ENCODE measurements around the gene PKHD1. TPM values are rescaled to one million over a fixed set of nuclear protein-coding genes. Genes with fewer than 3 reads are reported as not detected.

PKHD1 gene
- total and polyA plus RNA-seq, 2 of the 13 experiments (the other 11 are each of a cell fraction or from before 2014, with no cell fraction given): 0.01 to 0.13 TPM

DNA sequence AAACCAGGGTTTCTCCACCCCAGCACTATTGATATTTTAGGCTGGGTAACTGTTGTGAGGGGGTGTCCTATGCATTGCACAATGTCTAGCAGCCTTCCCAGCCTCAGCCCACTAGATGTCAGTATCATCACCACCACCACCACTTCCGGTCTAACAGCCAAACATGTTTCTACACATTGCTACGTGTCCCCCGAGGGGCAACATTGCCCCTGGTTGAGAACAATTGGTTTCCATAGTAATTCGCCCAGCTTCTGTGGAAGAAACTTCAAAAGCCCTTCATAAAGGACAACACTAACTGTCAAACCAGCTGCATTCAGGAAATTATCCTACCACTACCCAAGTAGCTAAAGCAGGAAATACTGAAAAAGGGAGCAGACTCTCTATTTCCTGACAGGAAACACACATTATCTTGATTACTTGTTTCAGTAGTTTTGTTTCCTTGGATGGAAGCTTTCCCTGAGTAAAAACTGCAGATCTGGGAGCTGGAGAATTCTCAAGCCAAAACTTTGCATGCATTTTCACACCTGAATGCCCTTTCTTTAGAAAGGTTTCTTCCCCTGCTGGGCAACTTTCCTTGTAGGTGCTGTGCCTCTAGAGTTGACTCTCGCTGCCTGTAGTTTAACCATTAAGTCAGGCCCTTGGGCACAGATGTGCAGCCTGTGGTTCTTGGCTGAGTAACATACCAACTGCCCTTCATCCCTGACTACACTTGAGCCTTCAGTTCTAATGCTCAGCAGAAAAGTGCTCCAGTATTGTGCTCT is 23.6 kb downstream of the PKHD1 start (continued):
- TF ChIP-seq CREB1 (IDR thresholded peaks at IDR 0.05) (0 out of 2 replicates have a peak, but pooled peaks have one; percentile 15), CREB1 (CRISPR knock-in tag; IDR thresholded peaks at IDR 0.05) (no peak; the same call in 1 of the 2 replicates), ZNF740 (CRISPR knock-in tag; IDR thresholded peaks at IDR 0.05) (peak; percentile 71; the same call in 1 of the 2 replicates), TBX2 (CRISPR knock-in tag; IDR thresholded peaks at IDR 0.05; ENCODE audit: borderline replicate concordance) (no peak), ZMYM4 (CRISPR knock-in tag; IDR thresholded peaks at IDR 0.05) (peak; percentile 78), WIZ (CRISPR knock-in tag; IDR thresholded peaks at IDR 0.05) (peak; percentile 87; the same call in 1 of the 2 replicates), HOXA3 (CRISPR knock-in tag; IDR thresholded peaks at IDR 0.05) (peak; percentile 11; the same call in 1 of the 2 replicates), ATF1 (CRISPR knock-in tag; IDR thresholded peaks at IDR 0.05) (peak; percentile 41; the same call in 1 of the 2 replicates), ZNF615 (CRISPR knock-in tag; IDR thresholded peaks at IDR 0.05; ENCODE audit: borderline replicate concordance) (no peak), GABPB1 (CRISPR knock-in tag; IDR thresholded peaks at IDR 0.05) (peak; percentile 89), ETV5 (CRISPR knock-in tag; IDR thresholded peaks at IDR 0.05; ENCODE audit: borderline replicate concordance) (peak; percentile 72), MIER2 (CRISPR knock-in tag; IDR thresholded peaks at IDR 0.05) (peak; percentile 48; the same call in 1 of the 2 replicates), ZBTB4 (CRISPR knock-in tag; IDR thresholded peaks at IDR 0.05; ENCODE audit: borderline replicate concordance) (no peak), DR1 (CRISPR knock-in tag; IDR thresholded peaks at IDR 0.05) (peak; percentile 23; the same call in 1 of the 2 replicates), MAX (IDR thresholded peaks at IDR 0.05) (peak; percentile 30; the same call in 1 of the 2 replicates), STAG1 (CRISPR knock-in tag; IDR thresholded peaks at IDR 0.05) (peak; percentile 40), SALL1 (CRISPR knock-in tag; IDR thresholded peaks at IDR 0.05) (no peak), CEBPG (CRISPR knock-in tag; IDR thresholded peaks at IDR 0.05) (peak; percentile 93), HOXA7 (CRISPR knock-in tag; IDR thresholded peaks at IDR 0.05) (no peak), EHMT2 (IDR thresholded peaks at IDR 0.05; ENCODE audit: borderline replicate concordance, low read depth, low read length) (0 out of 2 replicates have a peak, but pooled peaks have one; percentile 63)
- TF ChIP-seq, protein P1, sequence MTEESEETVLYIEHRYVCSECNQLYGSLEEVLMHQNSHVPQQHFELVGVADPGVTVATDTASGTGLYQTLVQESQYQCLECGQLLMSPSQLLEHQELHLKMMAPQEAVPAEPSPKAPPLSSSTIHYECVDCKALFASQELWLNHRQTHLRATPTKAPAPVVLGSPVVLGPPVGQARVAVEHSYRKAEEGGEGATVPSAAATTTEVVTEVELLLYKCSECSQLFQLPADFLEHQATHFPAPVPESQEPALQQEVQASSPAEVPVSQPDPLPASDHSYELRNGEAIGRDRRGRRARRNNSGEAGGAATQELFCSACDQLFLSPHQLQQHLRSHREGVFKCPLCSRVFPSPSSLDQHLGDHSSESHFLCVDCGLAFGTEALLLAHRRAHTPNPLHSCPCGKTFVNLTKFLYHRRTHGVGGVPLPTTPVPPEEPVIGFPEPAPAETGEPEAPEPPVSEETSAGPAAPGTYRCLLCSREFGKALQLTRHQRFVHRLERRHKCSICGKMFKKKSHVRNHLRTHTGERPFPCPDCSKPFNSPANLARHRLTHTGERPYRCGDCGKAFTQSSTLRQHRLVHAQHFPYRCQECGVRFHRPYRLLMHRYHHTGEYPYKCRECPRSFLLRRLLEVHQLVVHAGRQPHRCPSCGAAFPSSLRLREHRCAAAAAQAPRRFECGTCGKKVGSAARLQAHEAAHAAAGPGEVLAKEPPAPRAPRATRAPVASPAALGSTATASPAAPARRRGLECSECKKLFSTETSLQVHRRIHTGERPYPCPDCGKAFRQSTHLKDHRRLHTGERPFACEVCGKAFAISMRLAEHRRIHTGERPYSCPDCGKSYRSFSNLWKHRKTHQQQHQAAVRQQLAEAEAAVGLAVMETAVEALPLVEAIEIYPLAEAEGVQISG (CRISPR knock-in tag; IDR thresholded peaks at IDR 0.05): peak; percentile 40; the same call in 1 of the 2 replicates
- TF ChIP-seq, protein P2, sequence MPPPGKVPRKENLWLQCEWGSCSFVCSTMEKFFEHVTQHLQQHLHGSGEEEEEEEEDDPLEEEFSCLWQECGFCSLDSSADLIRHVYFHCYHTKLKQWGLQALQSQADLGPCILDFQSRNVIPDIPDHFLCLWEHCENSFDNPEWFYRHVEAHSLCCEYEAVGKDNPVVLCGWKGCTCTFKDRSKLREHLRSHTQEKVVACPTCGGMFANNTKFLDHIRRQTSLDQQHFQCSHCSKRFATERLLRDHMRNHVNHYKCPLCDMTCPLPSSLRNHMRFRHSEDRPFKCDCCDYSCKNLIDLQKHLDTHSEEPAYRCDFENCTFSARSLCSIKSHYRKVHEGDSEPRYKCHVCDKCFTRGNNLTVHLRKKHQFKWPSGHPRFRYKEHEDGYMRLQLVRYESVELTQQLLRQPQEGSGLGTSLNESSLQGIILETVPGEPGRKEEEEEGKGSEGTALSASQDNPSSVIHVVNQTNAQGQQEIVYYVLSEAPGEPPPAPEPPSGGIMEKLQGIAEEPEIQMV (CRISPR knock-in tag; IDR thresholded peaks at IDR 0.05; ENCODE audit: low read depth): no peak

Data from HepG2 (cell line).